ENCODE data around the gene ATPAF1.

The ATPAF1 gene

DNA sequence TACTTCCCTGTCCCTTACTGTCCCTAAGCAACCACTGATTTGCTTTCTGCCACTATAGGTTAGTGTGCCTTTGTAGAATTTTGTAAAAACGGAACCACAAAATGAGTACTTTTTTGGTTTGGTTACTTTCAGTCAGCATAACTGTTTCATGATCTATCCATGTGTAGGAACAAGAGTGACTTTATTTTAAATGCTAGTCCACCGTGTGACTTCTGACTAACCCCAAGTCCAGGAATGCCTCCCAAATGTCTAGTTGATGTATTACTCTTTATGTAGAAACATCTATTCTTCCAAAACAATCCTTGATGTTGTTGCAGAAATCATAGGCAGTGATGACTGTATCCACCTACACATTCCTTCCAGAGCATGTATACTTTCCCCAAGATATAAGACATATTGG is 21.3 kb downstream of the ATPAF1 start:
- DNase-seq = no peak

DNA sequence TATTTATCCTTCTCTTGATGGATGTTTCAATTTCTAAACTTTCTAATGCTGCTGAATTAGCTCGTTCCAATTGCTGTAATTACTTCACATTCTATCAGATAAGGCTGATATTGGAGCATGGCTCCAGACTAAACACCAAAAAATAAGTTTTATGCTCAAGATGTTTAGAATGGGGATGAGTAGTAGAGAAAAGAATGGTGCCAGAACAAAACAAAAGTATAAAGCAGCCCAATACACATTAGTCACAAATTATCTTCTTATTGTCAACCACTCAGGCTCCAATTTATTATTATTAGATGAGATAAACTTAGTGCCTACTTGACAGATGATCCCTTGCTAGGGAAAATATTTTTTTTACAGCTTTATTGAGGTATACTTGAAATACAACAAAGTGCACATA is 21.8 kb downstream of the ATPAF1 start:
- DNase-seq = no peak

DNA sequence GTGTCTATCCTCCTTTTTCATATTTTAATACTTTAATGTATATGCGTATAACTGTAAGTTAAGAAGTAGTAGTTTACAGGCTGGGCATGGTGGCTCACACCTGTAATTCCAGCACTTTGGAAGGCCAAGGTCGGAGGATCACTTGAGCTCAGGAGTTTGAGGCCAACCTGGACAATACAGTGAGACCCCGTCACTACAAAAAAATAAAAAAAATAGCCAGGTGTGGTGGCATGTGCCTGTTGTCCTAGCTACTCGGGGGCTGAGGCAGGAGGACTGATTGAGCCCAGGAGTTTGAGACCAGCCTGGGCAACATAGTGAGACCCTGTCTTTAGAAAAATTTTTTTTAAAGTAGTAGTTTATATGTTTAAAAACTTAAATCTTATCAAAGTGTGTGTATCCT is 22.3 kb downstream of the ATPAF1 start:
- no peak for DNase-seq

DNA sequence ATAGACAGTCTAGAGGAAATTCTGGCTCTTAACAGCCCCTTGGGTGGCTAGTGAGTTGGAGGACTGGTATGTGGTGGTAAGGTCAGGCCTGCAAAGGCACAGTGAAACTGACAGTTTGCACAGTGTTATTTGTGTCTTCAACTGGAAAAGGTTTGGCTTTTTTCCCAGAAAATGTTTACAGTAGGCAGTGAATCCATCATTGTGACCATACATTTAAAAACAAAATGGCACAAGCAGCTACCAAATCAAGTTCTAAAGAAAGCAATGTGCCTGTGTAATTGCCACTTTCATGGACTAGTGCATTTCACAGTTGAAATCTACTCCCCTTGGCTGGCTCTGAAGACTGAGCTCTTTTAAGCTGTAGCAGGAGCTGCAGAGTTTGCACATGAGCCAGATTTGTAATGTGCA is 24.8 kb downstream of the ATPAF1 start:
- no peak for DNase-seq

DNA sequence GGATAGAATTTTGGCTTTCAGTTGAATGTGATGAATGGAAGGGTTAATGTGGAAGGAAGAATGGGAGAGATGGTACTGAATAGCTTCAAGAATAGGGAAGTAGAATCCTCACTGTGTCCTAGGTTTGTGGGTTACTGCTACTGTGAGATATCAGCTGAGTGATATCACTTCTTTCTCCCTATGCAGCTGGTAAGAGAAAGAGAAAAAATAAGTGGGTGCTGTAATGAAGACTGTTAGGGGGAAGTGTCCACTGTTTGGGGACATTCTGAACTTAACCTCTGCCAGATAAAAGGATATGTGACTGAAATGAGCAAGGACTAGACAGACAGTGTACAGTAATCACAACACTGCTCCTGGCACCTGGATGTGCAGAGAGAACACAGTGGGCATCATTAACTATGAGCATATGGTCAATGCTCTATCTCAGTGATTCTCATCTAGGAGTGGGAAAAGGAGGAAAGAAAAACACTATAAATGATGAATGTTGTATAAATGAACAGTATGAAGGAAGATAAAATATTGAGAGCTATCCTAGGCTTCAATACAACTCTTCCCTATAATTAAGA is 26.0 kb downstream of the ATPAF1 start:
- no peak for DNase-seq

DNA sequence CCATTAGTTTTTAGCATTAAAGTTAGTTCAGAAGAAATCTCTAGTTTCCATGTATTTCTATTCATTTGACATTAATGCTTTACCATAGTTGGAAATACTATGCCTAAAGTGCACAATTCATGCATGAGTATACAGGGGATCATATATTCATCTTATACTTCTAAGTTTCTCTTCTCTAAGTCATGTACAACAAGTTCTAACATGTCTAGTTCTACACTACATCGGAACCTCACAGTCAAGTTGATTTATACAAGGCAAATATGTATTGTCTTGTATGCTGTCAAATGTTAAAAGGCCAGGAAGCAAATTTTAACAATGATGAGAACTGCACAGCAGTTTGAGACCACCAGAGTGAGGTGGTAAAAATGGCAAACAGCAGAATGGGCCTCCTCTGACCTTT is 28.6 kb downstream of the ATPAF1 start:
- no peak for DNase-seq

DNA sequence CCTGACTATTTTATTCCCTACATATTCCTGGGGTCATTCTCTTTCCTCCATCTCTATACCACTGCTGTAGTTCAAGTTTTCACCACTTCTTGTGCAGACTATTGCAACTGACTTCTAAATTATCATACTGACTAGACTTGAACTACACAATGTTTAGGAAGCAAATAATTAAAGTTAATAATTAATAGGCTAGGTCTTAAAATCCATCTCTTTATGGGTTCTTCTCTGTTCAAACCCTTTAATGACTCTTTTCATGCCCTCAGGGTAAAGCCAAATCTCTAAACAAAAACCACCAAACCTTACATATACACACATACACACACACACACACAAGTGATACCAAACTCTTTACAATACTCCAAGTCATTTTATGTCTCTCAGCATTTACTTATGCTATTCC is 29.2 kb downstream of the ATPAF1 start:
- no peak for DNase-seq

DNA sequence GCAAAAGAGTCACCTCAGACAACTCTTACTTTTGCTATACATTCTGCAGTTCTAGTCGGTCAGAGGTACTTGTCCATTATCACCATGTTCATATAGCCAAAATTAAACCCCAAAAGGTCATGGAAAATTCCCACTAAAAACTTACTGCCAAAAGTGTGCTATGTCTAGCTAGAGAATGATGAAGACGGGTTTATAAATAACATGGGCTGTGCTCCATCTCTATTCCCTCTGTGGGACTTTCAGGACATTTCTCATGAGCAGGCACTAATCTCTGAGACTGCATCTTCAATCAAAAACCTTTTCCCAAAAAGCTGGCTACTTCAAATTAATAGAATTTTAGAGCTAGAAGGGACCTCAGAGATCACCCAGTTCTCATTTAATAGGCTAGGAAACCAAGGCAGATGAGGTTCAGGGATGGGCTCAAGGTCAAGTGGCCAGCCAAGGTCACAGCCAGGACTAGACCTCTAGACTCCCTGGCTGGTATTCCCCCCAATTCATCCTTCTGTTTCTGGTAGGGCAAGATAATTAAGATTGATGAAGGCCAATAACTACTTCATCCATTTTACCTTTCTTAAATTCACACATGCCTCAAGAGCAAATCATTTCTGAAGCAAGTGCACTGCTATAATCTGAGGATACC is 30.6 kb downstream of the ATPAF1 start:
- no peak for DNase-seq

DNA sequence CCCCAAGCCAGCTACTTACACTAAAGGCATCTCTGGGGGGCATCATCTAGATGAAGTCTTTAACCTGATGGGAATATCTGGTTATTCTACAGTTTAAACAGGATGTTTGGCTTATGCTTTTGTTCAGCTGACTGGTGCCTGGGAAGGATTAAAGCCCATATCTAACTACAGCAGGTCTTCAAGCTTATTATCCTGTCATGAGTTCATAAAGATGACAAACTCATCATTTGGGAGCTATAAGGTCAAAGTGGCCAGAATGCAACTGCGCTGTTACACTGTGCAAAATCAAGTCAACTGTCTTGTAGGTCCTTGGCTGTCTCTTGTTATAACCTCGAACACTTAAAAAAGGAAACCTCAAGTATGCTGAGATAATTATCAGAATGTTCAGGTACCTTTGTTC is 33.0 kb downstream of the ATPAF1 start:
- no peak for DNase-seq

DNA sequence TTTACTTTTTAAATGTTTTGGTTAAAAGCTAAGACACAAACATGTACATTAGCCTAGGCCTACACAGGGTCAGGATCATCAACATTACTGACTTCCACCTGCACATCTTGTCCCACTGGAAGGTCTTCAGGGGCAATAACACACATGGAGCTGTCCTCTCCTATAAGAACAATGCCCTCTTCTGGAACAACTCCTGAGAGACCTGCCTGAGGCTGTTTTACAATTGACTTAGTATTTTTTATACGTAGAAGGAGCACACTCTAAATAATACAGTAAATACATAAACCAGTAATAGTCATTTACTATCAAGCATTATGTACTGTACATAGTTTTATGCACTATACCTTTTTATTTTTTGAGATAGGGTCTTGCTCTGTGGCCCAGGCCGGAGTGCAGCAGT is 37.4 kb downstream of the ATPAF1 start:
- no peak for DNase-seq

DNA sequence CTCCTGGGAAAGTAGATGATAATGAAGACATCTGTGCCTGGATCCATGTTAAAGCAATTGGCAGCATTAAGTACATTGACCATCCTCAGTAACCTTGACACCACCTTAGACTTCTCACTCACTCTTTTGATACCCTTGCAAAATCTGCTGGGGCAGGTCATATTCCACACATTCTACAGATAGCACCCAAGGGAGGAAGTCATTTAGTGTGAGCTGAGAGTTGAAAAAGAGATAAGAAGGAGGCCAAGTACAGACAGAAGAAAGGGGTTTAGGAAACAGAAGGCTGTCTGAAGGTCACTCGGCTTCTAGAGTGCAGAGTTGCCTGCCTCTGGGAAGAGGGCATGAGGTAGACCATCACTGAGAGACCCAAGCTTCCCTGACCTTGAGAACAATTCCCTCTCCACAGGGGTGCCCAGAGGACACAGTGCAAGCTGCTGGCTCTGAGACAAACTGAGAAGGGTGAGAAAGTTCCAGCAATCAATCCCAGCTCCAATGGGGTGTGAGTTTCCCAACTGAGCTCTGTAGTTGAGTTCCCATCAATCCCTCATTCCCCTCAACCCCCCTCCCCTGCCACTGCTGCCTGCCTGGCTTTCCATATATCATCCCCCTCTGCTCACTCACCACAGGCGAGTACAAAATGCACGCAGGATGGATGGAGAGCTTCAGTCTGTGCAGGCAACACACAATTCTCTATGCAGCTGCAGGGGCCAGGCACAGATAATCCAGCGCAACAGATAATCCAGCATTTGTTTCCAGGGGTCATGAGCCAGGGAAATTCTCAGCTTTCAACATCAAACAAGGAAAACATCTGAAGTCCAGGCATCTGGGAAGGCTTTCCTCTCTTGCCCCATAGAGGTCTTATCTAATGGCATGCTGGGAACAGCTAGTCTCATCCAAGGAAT is 44.2 kb downstream of the ATPAF1 start:
- no peak for DNase-seq

DNA sequence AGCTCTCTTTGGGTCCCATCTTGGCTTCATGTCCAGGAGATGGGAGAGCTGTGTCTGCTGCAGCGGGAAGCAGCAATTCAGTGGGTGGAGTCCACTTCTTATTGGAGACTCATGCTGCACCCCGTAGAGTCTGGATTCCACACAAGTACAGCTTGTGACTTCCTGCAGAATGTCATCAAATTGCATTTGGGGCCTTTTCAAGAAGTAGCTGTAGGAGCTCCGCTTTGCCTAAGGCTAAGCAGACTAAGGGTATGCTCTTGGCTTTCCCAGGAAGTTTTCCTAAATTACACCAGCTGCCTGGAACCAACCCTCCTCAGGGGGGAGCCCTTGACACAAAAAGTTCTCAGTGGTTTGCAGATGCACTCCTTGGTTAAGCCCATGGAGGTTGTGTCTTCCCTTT is 45.8 kb downstream of the ATPAF1 start:
- no peak for DNase-seq

DNA sequence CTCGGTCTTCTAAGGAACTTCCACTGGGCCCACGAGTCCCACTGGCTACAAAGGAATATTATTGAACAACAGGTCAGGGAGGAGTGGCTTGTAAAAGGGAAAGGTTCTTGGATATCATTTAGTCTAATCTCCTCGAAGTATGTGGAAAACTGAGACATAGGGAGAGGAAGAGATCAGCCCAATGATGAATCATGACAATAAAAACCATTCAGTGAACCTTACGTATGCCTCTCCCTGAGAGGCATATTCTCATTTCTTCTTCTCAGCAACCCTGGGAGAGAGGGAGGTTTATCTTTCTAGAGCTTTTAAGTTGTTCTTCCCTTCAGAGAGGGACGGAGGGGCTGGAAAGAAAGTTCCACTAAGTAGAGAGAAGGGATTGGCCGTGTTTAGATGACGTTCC is 46.2 kb downstream of the ATPAF1 start:
- no peak for DNase-seq

DNA sequence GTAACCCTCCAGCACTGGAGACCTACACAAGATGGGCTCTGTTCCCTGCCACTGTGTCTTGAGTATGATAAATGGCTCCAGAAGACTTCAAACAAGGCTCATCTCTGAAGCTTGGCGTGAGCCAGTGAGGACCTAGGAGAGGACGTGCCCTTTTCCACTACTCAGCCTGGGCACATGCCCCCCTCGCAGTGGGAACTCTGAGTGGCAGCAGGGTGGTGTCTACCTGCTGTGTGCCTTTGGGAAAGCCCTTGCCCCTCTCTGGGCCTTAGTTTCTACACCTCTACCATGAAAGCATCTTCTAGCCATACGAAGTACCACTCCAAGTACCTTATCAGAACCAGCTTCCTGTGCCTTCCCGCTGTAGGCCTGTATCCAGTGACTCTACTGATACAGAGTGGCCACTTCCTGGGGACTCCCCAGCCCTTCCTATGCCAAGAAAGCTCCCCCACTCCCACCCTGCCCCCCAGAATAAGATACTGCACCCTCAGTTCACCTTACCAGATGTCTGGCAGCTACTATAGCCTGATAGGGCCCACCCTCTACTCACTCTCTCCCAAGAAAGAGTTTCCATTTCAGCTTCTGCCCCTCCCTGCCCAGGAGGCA is 48.4 kb downstream of the ATPAF1 start:
- DNase-seq = no peak

DNA sequence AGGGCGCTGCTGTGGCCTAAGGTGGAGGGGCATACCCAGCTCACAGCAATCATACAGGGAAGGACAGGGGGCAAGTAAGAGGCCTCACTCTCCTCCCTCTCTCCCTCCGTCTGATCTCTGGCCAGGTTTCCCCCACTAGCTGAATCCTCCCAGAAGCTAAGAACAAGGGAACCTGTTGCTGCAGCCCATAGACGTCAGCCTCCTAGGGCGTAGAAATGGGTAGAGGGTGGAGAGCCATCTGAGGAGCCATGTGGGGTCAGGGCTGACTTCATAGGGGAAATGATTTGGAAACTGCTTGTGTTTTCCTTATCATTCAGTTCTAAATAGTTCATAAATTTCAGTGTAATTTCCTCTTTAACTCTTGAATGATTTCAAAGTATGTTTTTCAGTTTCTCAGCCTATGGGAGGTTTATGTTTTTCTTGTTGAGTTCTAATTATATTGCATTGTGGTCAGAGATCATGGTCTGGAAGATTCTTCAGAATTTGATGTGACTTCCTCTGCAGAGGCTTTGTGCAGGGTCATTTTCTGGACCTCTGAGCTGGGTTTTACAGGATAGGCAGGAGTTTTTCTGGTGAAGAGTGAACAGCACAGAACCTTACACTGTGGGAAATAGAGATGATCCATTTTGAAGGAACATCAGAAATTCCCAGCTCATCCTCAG is 49.3 kb downstream of the ATPAF1 start:
- DNase-seq = no peak

DNA sequence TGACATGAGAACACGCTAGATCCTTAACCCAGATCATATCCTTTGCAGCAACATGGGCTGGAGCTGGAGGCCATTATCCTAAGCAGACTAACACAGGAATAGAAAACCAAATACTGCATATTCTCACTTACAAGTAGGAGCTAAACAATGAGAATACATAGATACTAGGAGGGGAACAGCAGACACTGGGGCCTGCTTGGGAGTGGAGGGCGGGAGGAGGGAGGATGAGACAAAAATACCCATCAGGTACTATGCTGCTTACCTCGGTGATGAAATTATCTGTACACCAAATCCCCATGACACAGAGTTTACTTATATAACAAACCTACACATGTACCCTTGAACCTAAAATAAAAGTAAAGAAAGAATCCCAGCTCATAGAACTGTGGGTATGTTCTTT is 50.3 kb downstream of the ATPAF1 start:
- no peak for DNase-seq

DNA sequence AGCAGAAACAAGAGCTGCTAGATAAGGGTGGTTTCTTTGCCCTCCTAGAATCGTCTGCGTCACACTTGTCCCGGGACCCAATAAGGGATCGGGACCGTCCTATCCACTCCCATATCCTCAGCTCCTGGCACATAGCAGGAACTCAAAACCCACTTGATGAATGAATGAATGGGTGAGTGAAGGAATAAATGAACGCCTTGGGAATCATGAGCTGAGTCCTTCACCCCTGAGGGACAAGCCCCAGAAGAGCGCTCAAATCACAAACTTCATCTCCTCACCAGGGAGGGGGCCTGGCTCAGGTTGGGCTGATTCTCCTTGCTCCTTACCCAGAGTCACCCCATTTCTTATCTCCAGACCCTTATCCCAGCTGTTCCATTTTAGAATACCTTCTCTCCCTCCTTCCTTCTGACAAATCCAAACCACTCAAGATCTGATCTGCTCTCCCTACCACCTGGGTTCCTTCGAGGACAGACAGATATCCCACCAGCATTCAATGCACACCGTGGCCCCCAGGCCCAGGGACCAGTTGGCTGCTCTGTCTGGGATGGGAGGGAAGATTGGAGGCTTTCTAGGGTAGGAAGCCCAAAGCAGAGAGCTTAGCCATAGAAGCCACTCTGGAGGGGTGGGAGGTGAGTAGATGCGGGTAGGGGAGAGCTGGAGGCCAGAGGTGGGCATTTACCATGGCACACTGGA is 50.9 kb downstream of the ATPAF1 start:
- no peak for DNase-seq

DNA sequence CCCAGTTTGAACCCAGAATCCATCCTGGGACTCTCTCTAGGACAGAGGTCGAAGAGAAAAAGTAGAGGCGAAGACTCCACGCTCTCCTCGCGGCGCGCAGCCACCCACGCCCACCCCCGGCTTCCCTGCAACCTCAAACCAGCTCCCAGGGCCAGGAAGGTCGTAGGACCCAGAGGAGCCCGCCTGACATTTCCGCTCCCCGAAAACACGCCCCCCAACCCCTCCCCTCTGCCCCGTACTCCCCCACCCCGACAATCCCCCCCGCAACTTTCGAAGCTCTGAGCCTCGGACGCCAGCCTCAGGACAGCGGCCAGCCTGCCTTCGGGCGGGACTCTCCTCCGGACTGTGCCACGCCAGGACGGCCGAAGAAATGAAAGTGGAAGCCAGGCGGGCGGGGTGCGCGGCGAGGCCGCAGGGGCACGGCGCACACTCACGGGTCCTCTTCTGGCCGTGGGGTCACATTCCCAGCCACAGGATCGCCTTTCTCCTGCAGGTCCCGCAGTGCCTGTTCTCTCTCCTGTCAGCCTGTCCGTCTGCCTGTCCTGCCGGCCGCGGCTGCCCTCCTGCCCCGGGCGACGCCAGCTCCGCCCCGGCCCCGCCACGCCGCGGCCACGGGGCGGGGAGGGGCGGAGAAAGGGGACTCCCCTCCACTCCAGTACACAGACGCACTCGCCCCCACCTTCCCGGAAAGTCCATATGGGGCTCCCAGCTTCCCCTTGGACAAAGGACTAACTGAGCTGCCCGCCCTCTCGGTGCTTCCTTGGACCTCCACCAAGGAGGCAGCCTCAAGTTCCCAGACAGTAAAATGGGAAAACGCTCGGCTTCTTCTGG is 51.7 kb downstream of the ATPAF1 start, which contains the start of gene MOB3C:
TSS of gene MOB3C (minus strand) at position 535 of the 831 bp plus-strand sequence. CDS start 3,490 bp downstream, outside the sequence.
- DNase-seq = no peak

DNA sequence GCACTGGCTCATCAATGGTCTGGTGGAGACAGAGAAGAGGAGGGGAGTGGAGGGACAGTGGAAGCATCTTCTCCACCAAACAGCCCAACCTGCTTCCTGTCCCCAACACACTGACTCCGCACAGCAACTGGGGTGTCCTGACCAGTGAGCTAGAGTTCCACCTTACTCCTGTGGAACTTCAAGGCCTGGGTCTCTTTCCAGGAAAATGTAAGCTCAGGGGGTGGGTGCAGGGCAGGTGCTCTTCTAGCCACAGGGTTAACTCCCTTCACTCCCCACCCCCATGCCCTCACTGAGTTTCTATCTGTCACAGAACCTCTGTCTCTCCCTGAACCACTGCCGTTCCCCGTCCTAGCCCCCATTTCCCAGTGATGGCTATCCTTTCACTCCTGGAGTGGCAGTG is 52.4 kb downstream of the ATPAF1 start:
- no peak for DNase-seq

DNA sequence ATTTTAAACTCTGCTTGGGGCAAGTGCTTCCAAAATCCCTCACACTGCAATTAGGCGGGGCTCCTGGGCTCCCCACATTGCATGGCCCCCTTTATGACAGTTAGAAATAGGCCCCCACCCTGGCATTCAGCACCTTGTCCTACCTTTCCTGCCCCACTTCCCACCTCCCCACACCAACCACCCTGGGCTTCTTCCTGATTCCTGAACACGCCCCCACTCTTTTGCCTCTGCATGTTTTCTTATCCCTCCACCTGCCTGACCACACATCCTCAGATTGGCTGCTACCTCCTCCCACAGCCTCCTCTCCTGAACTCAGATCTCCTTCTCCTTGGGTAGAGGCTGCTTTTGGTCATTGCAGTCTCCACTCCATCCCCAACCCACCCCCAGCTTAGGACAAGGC is 53.1 kb downstream of the ATPAF1 start:
- no peak for DNase-seq

DNA sequence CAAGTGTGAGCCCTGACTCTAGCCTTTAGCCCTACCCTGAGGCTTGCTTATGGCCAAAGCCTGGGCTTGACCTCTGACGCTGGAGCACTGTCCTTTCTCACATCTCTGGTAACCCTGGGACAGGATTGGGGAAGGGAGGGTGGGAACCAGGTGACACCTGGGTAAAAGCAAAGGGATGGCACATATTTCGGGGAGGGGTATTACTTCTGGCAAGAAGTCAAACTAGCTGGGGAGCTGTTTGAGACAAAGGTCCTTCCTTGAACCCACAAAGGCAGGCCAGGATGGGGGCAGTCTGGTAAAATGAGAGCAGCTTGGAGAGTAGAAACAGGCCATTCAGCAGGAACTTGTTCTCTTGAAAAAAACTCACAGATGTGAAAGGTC is 53.6 kb downstream of the ATPAF1 start:
- no peak for DNase-seq
